ENCODE data around the gene OSBPL10. TPM values are rescaled to one million over a fixed set of nuclear protein-coding genes. Genes with fewer than 3 reads are reported as not detected.

OSBPL10 gene
- total and polyA plus RNA-seq, 8 donors: 26.6 to 42.6 (median 38.6) TPM

GRCh38 chr3:32009957-32010356, 28.9 kb upstream of the OSBPL10 start:
- H3K36me3 ChIP-seq: no peaks in the 10 kb centered on the region
- H3K27ac ChIP-seq: no peak overlapping the region
- no peaks in the 10 kb centered on the region for H3K27me3 ChIP-seq
- ATAC-seq (no peak), DNase-seq (no peak)
- intact Hi-C loops (cut with DNase I): no loop called here
- no peaks in the 10 kb centered on the region for H3K4me1 ChIP-seq
- no peaks in the 10 kb centered on the region for H3K9me3 ChIP-seq
- H3K4me3 ChIP-seq: no peak overlapping the region
- no peak for TF ChIP-seq CTCF (IDR thresholded peaks at IDR 0.05)

GRCh38 chr3:32009101-32009500, 28.0 kb upstream of the OSBPL10 start:
- DNase-seq: no peak
- intact Hi-C loops (cut with DNase I): no loop called here
- no peak for TF ChIP-seq CTCF (IDR thresholded peaks at IDR 0.05)
- Histone ChIP-seq H3K27me3 (no peaks in the 10 kb centered on the region), H3K4me3 (no peak overlapping the region), H3K4me1 (no peaks in the 10 kb centered on the region), H3K36me3 (no peaks in the 10 kb centered on the region), H3K27ac (no peak overlapping the region), H3K9me3 (no peaks in the 10 kb centered on the region)
- ATAC-seq: no peak

- no peak for TF ChIP-seq CTCF (IDR thresholded peaks at IDR 0.05)
- ATAC-seq (peak; percentile 52), DNase-seq (no peak)
- intact Hi-C loops (cut with DNase I): no loop called here
- Histone ChIP-seq H3K27ac (no peak overlapping the region), H3K36me3 (no peaks in the 10 kb centered on the region), H3K4me3 (no peak overlapping the region), H3K4me1 (no peaks in the 10 kb centered on the region), H3K9me3 (no peaks in the 10 kb centered on the region), H3K27me3 (no peaks in the 10 kb centered on the region)
Observed at GRCh38 chr3:32004113-32004765, 23.2 kb upstream of the OSBPL10 start.

- no peaks in the 10 kb centered on the region for H3K9me3 ChIP-seq
- H3K36me3 ChIP-seq: no peaks in the 10 kb centered on the region
- no peak for TF ChIP-seq CTCF (IDR thresholded peaks at IDR 0.05)
- H3K4me1 ChIP-seq: no peaks in the 10 kb centered on the region
- no peaks in the 10 kb centered on the region for H3K27me3 ChIP-seq
- ATAC-seq (peak; percentile 20), DNase-seq (no peak)
- no peak overlapping the region for H3K27ac ChIP-seq
- intact Hi-C loops (cut with DNase I): no loop called here
- no peak overlapping the region for H3K4me3 ChIP-seq
Observed at GRCh38 chr3:32003380-32003779, 22.3 kb upstream of the OSBPL10 start.

- H3K27ac ChIP-seq: no peak overlapping the region
- DNase-seq (no peak), ATAC-seq (peak; percentile 87)
- H3K27me3 ChIP-seq: no peaks in the 10 kb centered on the region
- no peak for TF ChIP-seq CTCF (IDR thresholded peaks at IDR 0.05)
- no peaks in the 10 kb centered on the region for H3K4me1 ChIP-seq
- H3K36me3 ChIP-seq: no peaks in the 10 kb centered on the region
- no peak overlapping the region for H3K4me3 ChIP-seq
- no peaks in the 10 kb centered on the region for H3K9me3 ChIP-seq
- intact Hi-C loops (cut with DNase I): no loop called here
Observed at GRCh38 chr3:32002561-32003368, 21.7 kb upstream of the OSBPL10 start.
